ENCODE measurements around the gene BTNL9.

Gene BTNL9

DNA sequence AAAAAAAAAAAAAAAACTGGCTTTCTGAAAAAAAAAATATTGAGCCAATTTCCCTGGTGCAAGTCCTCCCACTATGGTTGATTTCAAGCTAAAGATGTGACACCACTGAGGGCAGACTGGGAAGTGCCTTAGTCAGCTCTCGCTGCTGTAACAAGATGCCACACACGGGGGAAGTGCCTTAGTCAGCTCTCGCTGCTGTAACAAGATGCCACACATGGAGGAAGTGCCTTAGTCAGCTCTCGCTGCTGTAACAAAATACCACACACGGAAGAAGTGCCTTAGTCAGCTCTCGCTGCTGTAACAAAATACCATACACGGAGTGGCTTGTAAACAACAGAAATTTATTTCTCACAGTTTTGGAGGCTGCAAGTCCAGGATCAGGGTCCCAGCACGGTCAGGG, 23.4 kb downstream of the BTNL9 start:
- TF ChIP-seq, protein P1, sequence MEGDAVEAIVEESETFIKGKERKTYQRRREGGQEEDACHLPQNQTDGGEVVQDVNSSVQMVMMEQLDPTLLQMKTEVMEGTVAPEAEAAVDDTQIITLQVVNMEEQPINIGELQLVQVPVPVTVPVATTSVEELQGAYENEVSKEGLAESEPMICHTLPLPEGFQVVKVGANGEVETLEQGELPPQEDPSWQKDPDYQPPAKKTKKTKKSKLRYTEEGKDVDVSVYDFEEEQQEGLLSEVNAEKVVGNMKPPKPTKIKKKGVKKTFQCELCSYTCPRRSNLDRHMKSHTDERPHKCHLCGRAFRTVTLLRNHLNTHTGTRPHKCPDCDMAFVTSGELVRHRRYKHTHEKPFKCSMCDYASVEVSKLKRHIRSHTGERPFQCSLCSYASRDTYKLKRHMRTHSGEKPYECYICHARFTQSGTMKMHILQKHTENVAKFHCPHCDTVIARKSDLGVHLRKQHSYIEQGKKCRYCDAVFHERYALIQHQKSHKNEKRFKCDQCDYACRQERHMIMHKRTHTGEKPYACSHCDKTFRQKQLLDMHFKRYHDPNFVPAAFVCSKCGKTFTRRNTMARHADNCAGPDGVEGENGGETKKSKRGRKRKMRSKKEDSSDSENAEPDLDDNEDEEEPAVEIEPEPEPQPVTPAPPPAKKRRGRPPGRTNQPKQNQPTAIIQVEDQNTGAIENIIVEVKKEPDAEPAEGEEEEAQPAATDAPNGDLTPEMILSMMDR (IDR thresholded peaks at IDR 0.05; ENCODE audit: low read depth, low read length) = no peak
- DNase-seq (ENCODE audit: extremely low read depth, low read depth) = no peak

DNA sequence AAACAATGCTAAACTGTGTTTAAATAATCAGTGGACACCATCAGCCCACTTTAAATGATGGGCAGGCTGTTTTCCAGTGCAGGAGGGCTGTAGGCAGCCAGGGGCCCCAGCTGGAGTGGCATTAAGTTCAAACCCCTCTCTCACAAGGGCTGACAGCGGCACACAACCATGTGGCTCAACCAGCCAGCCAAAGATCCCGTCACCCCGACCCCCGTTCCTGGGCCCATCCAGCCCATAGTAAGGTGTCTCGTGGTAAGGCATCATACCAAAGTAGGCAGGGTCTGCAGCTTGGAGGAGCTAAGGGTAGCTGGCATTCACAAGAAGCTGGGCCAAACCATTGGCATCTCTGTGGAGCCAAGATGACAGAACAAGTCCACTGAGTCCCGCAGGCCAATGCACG, 24.9 kb downstream of the BTNL9 start:
- TF ChIP-seq, protein P1 (IDR thresholded peaks at IDR 0.05; ENCODE audit: low read depth, low read length) = no peak
- DNase-seq (ENCODE audit: extremely low read depth, low read depth) = no peak

DNA sequence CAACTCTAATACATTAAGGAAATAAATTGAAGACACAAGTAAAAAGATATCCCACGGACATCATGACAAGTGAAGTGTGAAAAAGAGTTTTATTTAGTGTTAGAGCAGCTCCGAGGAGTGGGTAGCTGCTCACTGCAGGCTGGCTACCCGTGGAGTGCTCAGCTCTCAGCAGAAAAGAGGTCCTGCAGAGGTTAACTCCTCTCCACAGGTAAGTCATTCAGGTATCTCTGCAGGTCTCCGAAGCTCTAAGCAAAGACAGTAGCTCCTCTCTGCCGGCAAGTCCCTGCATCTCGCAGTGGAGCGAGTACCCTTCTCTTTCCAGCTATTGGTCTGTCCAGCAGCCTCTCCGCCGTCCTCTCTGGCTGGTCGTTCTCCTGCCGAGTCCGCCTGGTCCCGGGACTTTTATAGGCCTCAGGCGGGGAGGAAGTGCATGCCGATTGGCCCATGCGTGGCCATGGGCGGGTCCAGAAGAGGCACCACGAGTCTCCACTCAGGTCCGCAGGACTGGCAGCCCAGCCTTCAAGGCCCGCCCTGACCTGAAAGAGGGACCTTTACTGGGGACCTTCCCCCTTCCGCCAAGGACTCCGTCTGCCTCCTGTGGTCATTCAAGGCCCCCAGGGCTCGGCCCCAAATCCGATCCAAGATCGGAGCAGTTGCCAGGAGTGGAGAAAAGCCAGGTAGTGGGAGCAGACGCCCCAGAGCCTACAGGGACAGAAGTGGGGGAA, 29.9 kb downstream of the BTNL9 start:
- TF ChIP-seq, protein P1 (IDR thresholded peaks at IDR 0.05; ENCODE audit: low read depth, low read length) = no peak
- DNase-seq (ENCODE audit: extremely low read depth, low read depth) = no peak

DNA sequence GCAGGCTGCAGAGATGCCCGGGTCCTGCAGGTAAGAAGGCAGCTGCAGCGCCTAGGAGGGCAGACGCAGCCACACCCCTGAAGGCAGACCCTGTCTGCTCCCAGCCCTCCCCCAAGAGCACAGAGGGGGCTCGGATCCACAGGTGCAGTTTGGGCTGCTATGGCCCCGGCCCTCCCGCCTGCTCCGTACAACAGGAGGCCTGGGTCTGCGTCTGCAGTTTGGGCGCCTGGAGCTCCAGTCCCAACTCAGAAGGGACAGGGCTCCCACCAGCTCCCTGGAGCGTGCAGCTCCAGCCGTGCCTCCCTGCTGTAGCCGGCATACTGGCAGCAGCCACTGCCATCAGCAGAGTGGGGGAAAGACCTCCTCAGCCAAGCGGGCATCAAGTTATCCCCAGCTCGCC, 30.5 kb downstream of the BTNL9 start:
- TF ChIP-seq, protein P1 (IDR thresholded peaks at IDR 0.05; ENCODE audit: low read depth, low read length) = no peak
- DNase-seq (ENCODE audit: extremely low read depth, low read depth) = no peak

DNA sequence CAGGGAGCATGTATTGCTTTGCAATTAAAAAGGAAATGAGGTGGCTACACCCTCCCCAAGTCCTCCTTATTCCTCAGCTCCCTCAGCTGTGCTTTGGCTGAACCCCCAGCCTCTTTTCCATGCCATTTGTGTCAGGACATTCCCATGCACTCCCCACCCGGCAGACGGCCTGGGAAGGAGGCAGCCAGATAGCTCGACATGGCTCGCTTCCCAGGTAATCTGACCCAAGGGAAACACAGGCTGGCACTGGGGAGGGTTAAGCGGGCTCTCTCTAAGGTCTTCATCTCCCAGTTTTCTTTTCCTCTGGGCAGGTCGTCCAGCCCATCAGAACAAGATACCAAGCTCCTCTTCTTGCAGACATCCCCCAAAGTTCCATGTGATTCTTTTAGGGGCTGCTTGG, 31.2 kb downstream of the BTNL9 start:
- no peak for DNase-seq (ENCODE audit: extremely low read depth, low read depth)

DNA sequence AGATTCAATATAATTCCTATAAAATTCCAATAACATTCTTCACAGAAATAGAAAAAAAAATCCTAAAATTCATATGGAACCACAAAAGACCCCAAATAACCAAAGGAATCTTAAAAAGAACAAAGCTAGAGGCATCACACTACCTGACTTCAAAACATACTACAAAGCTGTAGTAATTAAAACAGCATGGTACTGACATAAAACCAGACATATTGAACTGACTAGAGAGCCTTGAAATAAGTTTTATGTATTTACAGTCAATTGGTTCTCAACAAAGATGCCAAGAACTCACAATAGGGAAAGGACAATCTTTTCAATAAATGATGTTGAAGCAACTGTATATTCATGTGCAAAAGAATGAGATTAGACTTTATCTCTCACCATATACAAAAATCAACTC, 36.9 kb downstream of the BTNL9 start:
- DNase-seq (ENCODE audit: extremely low read depth, low read depth) = no peak
- TF ChIP-seq, protein P1 (IDR thresholded peaks at IDR 0.05; ENCODE audit: low read depth, low read length) = no peak

More for the DNA sequence above, 31.2 kb downstream of the BTNL9 start:
- TF ChIP-seq, protein P1 (IDR thresholded peaks at IDR 0.05; ENCODE audit: low read depth, low read length) = no peak

DNA sequence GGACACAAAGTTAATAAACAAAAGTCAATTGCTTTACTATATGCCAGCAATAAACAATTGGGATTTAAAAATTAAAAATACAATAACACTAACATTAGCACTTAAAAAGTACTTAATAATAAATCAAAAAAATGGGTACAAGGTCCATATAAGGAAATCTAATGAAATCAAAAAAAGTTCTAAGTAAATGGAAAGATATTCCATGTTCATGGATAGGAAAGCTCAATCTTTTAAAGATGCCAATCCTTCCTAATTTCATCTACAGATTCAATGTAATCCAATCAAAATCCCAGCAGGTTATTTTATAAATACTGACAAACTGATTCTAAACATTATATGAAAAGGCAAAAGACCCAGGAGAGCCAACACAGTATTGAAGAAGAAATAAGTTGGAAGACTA, 41.9 kb downstream of the BTNL9 start:
- DNase-seq (ENCODE audit: extremely low read depth, low read depth) = no peak
- TF ChIP-seq, protein P1 (IDR thresholded peaks at IDR 0.05; ENCODE audit: low read depth, low read length) = no peak

Data from AG09319 (cell line).